ENCODE data around the gene RABGAP1L. TPM values are rescaled to one million over a fixed set of nuclear protein-coding genes. Genes with fewer than 3 reads are reported as not detected.

Gene RABGAP1L
- total RNA-seq, 2 donors from 2014 or later: 148 to 174 TPM

DNA sequence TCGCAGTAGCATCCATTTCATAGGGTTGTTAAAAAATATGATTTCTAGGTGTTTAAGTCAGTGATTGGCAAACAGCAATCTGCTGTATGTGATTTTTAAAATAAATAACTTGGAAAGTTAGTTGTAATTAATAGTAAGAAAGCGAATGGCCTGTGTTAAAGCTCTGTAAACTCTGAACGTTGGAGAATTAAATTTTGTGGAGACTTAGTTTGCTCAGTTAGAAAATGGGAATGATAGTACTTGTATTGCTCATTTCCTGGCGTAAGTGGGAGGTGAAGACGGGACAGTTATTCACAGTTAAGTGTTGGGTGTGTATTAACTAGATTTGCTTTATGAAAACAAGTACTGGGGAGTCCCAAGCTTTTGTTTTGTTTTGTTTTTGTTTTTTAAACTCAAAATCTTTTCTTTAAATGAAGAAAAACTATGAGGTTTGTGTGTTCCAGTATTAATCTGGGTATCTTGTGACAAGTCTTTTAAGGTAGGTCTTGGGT is 841.4 kb downstream of the RABGAP1L start:
- no peak for DNase-seq (ENCODE audit: low spot score)
- Histone ChIP-seq H3K4me3 (peak overlapping the region; percentile 82 to 85), H3K27me3 (no peaks in the 10 kb centered on the region), H3K27ac (peak overlapping the region; percentile 94 to 96), H3K9me3 (no peaks in the 10 kb centered on the region), H3K36me3 (no peaks in the 10 kb centered on the region), H3K4me1 (peaks cover 0 to 26% of the 10 kb centered on the region in 2 donors)
- TF ChIP-seq, protein P1, sequence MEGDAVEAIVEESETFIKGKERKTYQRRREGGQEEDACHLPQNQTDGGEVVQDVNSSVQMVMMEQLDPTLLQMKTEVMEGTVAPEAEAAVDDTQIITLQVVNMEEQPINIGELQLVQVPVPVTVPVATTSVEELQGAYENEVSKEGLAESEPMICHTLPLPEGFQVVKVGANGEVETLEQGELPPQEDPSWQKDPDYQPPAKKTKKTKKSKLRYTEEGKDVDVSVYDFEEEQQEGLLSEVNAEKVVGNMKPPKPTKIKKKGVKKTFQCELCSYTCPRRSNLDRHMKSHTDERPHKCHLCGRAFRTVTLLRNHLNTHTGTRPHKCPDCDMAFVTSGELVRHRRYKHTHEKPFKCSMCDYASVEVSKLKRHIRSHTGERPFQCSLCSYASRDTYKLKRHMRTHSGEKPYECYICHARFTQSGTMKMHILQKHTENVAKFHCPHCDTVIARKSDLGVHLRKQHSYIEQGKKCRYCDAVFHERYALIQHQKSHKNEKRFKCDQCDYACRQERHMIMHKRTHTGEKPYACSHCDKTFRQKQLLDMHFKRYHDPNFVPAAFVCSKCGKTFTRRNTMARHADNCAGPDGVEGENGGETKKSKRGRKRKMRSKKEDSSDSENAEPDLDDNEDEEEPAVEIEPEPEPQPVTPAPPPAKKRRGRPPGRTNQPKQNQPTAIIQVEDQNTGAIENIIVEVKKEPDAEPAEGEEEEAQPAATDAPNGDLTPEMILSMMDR (IDR thresholded peaks at IDR 0.05): no peak

DNA sequence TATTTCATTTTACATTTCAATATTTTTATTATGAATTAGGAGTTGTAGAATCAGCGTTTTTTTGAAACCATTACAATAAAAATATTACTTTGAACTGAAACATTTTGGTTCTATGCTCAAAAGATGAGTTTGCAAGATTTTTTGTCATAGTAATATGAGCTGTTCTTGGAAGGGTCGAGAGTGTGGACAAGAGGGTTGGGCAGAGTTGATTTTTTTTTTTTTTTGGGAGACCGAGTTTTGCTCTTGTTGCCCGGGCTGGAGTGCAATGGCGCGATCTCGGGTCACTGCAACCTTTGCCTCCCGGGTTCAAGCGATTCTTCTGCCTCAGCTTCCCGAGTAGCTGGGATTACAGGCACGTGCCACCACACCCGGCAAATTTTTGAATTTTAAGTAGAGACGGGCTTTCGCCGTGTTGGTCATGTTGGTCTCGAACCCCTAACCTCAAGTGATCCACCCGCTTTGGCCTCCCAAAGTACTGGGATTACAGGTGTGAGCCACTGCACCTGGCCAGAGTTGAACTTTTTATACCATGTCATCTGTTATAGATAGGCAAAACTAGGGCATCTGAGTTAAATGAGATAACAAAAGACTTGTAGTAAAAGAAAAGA is 843.7 kb downstream of the RABGAP1L start:
- H3K27me3 ChIP-seq: no peaks in the 10 kb centered on the region
- H3K36me3 ChIP-seq: peaks cover 14% of the 10 kb centered on the region
- TF ChIP-seq, protein P1 (IDR thresholded peaks at IDR 0.05): no peak
- DNase-seq (ENCODE audit: low spot score): no peak
- H3K4me1 ChIP-seq: peaks cover 0 to 26% of the 10 kb centered on the region in 2 donors
- H3K27ac ChIP-seq: no peak overlapping the region
- no peak overlapping the region for H3K4me3 ChIP-seq
- H3K9me3 ChIP-seq: no peaks in the 10 kb centered on the region

DNA sequence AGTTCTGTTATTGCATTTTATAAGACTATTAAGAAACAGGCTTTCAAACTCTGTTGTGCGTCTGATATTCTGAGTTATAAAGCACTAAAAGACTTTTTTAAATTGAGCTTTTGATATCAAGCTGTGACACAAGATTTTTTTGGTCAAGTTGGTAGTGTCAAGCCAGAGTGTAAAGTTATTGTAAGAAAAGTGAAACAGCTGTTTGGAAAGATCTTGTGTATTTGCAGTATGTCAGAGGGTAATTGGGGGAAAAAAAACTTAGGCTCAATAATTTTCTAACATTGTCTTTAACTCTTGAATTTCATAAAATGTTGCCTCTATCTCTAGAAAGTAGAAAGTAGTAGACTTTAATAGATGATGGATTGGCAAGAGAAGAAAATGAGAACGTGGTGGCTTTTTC is 844.2 kb downstream of the RABGAP1L start:
- Histone ChIP-seq H3K4me3 (no peak overlapping the region), H3K27ac (no peak overlapping the region), H3K36me3 (peaks cover 19% of the 10 kb centered on the region), H3K9me3 (no peaks in the 10 kb centered on the region), H3K4me1 (peaks cover 0 to 26% of the 10 kb centered on the region in 2 donors), H3K27me3 (no peaks in the 10 kb centered on the region)
- TF ChIP-seq, protein P1 (IDR thresholded peaks at IDR 0.05): no peak
- no peak for DNase-seq (ENCODE audit: low spot score)

DNA sequence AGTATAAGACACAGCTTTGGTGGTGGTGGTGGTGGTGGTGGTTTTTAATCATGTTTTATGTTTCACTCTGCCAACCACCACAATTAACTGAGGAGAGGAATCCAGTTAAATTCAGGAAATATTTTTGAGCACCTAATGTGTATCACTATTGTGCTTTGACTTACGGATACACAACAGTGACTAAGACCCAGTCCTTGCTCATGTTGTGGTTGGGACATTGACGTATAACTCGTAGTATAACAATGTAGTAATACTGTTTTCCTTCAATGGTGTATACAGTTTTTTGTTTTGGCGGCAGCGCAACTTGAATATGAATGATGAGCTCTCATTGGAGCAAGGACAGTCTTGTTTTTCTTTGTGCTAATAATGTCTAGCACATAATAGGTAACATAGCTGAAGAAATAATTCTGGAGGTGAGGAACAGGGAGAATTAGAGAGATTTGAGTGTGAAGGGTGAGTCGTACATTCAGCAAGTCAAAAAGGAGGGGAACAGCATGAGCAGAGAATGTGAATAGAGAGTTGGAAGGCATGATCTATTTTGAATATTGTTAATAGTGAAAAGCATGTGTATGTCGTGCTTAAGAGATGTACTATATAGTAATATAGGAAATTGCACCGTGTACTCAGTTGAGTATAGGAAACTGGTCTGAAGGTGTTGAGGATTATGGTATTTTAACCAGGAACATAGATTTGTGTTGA is 845.9 kb downstream of the RABGAP1L start:
- peaks cover 31% of the 10 kb centered on the region for H3K36me3 ChIP-seq

DNA sequence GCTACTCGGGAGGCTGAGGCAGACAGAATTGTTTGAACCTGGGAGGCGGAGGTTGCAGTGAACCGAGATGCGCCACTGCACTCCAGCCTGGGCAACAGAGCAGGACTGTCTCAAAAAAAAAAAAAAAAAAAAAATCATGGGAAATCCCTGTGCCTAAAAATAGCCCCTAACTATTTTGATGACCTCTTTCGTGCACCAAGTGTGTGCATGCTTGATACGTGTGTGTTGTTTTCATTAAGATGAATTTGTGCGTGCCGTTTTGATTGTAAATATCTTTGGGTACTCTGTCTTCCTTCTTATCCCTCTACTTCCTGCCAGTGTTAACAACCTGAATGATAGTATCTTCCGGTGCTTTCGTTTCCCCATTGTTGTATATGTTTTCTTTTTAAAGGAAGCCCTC is 850.2 kb downstream of the RABGAP1L start:
- Histone ChIP-seq H3K27me3 (no peaks in the 10 kb centered on the region), H3K4me3 (no peak overlapping the region), H3K27ac (no peak overlapping the region), H3K36me3 (peaks cover 67% of the 10 kb centered on the region), H3K9me3 (no peaks in the 10 kb centered on the region), H3K4me1 (peaks cover 0 to 5% of the 10 kb centered on the region in 2 donors)
- TF ChIP-seq, protein P1 (IDR thresholded peaks at IDR 0.05): no peak
- no peak for DNase-seq (ENCODE audit: low spot score)

More for the DNA sequence above, 845.9 kb downstream of the RABGAP1L start:
- TF ChIP-seq, protein P1 (IDR thresholded peaks at IDR 0.05): no peak
- Histone ChIP-seq H3K4me3 (no peak overlapping the region), H3K27ac (no peak overlapping the region), H3K27me3 (no peaks in the 10 kb centered on the region), H3K9me3 (no peaks in the 10 kb centered on the region), H3K4me1 (peaks cover 0 to 31% of the 10 kb centered on the region in 2 donors)
- DNase-seq (ENCODE audit: low spot score): no peak
